ENCODE measurements around the gene AHNAK2.

DNA sequence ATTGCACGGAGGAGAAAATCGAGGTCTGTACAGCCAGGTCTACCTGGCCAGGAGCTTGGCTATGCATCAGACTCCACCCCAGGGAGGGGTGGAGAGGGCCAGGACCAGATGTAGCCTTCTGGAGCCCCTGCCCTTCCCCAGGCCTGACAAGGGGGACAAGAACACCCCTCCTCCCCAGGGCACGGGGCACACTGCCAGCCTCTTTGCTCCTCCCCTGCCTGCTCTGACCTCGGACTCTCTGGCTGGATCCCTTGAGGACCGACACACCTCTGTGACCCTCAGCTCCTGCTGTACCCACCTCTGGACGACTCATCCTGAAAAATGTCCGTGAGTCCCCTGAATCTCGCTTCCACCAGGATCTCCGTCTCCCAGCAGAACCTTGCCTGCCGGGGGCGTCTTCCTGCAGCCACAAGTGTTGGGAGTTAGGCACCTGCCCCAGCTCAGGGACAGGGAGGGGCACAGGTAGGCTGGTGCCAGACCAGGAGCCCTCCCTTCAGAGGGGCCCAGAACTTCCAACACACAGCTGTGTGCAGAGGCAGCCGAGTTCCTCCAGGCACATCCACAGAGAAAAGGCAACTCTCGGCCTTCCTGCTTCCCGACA is 21.8 kb downstream of the AHNAK2 start:
- TF ChIP-seq POLR2AphosphoS5 (IDR thresholded peaks at IDR 0.05; ENCODE audit: low read depth) (no peak), GABPA (IDR thresholded peaks at IDR 0.05; ENCODE audit: low read depth) (no peak), SPI1 (IDR thresholded peaks at IDR 0.05; ENCODE audit: borderline replicate concordance, low read depth) (no peak)
- TF ChIP-seq, protein P1, sequence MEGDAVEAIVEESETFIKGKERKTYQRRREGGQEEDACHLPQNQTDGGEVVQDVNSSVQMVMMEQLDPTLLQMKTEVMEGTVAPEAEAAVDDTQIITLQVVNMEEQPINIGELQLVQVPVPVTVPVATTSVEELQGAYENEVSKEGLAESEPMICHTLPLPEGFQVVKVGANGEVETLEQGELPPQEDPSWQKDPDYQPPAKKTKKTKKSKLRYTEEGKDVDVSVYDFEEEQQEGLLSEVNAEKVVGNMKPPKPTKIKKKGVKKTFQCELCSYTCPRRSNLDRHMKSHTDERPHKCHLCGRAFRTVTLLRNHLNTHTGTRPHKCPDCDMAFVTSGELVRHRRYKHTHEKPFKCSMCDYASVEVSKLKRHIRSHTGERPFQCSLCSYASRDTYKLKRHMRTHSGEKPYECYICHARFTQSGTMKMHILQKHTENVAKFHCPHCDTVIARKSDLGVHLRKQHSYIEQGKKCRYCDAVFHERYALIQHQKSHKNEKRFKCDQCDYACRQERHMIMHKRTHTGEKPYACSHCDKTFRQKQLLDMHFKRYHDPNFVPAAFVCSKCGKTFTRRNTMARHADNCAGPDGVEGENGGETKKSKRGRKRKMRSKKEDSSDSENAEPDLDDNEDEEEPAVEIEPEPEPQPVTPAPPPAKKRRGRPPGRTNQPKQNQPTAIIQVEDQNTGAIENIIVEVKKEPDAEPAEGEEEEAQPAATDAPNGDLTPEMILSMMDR (IDR thresholded peaks at IDR 0.05; ENCODE audit: insufficient read depth, low read length): no peak
- TF ChIP-seq, protein P2, sequence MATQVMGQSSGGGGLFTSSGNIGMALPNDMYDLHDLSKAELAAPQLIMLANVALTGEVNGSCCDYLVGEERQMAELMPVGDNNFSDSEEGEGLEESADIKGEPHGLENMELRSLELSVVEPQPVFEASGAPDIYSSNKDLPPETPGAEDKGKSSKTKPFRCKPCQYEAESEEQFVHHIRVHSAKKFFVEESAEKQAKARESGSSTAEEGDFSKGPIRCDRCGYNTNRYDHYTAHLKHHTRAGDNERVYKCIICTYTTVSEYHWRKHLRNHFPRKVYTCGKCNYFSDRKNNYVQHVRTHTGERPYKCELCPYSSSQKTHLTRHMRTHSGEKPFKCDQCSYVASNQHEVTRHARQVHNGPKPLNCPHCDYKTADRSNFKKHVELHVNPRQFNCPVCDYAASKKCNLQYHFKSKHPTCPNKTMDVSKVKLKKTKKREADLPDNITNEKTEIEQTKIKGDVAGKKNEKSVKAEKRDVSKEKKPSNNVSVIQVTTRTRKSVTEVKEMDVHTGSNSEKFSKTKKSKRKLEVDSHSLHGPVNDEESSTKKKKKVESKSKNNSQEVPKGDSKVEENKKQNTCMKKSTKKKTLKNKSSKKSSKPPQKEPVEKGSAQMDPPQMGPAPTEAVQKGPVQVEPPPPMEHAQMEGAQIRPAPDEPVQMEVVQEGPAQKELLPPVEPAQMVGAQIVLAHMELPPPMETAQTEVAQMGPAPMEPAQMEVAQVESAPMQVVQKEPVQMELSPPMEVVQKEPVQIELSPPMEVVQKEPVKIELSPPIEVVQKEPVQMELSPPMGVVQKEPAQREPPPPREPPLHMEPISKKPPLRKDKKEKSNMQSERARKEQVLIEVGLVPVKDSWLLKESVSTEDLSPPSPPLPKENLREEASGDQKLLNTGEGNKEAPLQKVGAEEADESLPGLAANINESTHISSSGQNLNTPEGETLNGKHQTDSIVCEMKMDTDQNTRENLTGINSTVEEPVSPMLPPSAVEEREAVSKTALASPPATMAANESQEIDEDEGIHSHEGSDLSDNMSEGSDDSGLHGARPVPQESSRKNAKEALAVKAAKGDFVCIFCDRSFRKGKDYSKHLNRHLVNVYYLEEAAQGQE (IDR thresholded peaks at IDR 0.05; ENCODE audit: insufficient replicate concordance, low read depth): no peak

Measured in HL-60 (cell line).